HEK293 (cell line): Measurements from ENCODE around the gene FOXN3.

Experiments used
- YY1 ChIP-seq: fragments of 450-650 bp; formaldehyde crosslinking; IDR thresholded peaks from 2 replicates; pipeline ENCODE4 v1.5.1; 2018; ENCODE audit warnings: missing biosample characterization, missing genetic modification characterization
- ZEB2 ChIP-seq: fragments of 450-650 bp; formaldehyde crosslinking; IDR thresholded peaks from 2 replicates; pipeline ENCODE4 v1.5.1; 2016; ENCODE audit warnings: missing biosample characterization, missing genetic modification characterization
- ZNF501 ChIP-seq: fragments of 450-650 bp; formaldehyde crosslinking; IDR thresholded peaks from 2 replicates; pipeline ENCODE4 v1.5.1; 2016; ENCODE audit warnings: missing biosample characterization, missing genetic modification characterization
- ZNF785 ChIP-seq: fragments of 450-650 bp; formaldehyde crosslinking; IDR thresholded peaks from 2 replicates; pipeline ENCODE4 v1.5.1; 2016; ENCODE audit warnings: missing biosample characterization, missing genetic modification characterization
- TF ChIP-seq, protein P1 (sequence below): fragments of 450-650 bp; formaldehyde crosslinking; IDR thresholded peaks from 2 replicates; pipeline ENCODE4 v1.5.1; 2016; ENCODE audit warnings: missing biosample characterization, missing genetic modification characterization
- TF ChIP-seq, protein P2 (sequence below): fragments of 450-650 bp; formaldehyde crosslinking; IDR thresholded peaks from 2 replicates; pipeline ENCODE4 v1.5.1; 2016; ENCODE audit warnings: missing biosample characterization, missing genetic modification characterization
- TF ChIP-seq, protein P3 (sequence below): fragments of 450-650 bp; formaldehyde crosslinking; IDR thresholded peaks from 2 replicates; pipeline ENCODE4 v1.5.1; 2016; ENCODE audit warnings: missing biosample characterization, missing genetic modification characterization

DNA sequence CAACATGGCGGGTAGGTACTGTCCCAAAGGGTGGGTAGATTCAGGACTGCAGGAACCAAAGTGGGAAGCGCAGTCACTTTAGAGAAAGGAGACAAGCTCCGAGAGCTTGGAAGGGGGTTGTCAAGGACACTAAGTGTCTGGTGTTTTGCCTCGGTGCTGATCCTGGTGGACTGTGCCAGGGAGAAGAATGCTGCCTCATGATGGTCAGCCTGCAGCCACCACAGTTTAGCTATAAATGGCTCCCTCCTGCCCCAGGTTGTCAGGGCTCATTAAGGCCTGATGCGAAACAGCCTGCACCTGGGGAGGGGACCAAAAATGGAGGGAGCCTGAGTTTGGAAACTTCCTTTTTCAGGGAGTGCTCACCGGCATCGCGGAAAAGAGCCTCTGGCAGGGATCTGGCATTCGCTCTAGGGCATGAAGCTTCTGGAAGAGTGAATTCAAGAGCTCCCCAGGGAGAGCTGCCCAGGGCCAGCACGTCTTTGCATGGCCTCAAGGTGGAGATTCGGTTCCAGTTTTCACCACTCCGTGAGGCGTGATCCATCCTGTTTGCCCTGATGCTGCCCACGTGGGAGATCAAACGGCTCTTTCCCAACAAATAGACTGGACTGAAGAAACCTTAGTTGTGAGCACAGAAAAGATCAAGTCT, 164.0 kb downstream of the FOXN3 start:
- TF ChIP-seq, protein P1, sequence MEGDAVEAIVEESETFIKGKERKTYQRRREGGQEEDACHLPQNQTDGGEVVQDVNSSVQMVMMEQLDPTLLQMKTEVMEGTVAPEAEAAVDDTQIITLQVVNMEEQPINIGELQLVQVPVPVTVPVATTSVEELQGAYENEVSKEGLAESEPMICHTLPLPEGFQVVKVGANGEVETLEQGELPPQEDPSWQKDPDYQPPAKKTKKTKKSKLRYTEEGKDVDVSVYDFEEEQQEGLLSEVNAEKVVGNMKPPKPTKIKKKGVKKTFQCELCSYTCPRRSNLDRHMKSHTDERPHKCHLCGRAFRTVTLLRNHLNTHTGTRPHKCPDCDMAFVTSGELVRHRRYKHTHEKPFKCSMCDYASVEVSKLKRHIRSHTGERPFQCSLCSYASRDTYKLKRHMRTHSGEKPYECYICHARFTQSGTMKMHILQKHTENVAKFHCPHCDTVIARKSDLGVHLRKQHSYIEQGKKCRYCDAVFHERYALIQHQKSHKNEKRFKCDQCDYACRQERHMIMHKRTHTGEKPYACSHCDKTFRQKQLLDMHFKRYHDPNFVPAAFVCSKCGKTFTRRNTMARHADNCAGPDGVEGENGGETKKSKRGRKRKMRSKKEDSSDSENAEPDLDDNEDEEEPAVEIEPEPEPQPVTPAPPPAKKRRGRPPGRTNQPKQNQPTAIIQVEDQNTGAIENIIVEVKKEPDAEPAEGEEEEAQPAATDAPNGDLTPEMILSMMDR (tag by site-specific recombination), result no peak
- TF ChIP-seq, protein P2, sequence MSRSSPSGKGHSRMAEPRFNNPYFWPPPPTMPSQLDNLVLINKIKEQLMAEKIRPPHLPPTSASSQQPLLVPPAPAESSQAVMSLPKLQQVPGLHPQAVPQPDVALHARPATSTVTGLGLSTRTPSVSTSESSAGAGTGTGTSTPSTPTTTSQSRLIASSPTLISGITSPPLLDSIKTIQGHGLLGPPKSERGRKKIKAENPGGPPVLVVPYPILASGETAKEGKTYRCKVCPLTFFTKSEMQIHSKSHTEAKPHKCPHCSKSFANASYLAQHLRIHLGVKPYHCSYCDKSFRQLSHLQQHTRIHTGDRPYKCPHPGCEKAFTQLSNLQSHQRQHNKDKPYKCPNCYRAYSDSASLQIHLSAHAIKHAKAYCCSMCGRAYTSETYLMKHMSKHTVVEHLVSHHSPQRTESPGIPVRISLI (tag by site-specific recombination), result no peak
- TF ChIP-seq ZNF785 (no peak), YY1 (no peak), ZNF501 (tag by site-specific recombination) (no peak), ZEB2 (tag by site-specific recombination) (no peak)
- TF ChIP-seq, protein P3, sequence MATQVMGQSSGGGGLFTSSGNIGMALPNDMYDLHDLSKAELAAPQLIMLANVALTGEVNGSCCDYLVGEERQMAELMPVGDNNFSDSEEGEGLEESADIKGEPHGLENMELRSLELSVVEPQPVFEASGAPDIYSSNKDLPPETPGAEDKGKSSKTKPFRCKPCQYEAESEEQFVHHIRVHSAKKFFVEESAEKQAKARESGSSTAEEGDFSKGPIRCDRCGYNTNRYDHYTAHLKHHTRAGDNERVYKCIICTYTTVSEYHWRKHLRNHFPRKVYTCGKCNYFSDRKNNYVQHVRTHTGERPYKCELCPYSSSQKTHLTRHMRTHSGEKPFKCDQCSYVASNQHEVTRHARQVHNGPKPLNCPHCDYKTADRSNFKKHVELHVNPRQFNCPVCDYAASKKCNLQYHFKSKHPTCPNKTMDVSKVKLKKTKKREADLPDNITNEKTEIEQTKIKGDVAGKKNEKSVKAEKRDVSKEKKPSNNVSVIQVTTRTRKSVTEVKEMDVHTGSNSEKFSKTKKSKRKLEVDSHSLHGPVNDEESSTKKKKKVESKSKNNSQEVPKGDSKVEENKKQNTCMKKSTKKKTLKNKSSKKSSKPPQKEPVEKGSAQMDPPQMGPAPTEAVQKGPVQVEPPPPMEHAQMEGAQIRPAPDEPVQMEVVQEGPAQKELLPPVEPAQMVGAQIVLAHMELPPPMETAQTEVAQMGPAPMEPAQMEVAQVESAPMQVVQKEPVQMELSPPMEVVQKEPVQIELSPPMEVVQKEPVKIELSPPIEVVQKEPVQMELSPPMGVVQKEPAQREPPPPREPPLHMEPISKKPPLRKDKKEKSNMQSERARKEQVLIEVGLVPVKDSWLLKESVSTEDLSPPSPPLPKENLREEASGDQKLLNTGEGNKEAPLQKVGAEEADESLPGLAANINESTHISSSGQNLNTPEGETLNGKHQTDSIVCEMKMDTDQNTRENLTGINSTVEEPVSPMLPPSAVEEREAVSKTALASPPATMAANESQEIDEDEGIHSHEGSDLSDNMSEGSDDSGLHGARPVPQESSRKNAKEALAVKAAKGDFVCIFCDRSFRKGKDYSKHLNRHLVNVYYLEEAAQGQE (tag by site-specific recombination), result no peak
